Embryonic facial prominence (tissue), 1 donor: ENCODE data around the gene ADAP1.
"Not testable (repeated sequence)": the region's sequence is repeated elsewhere in the genome, so short reads cannot be mapped to it uniquely, and the experiment has no call there.

Experiments
- DNase-seq: peaks from one replicate; pipeline ENCODE4 v3.0.0-alpha.2; 2016; ENCODE audit errors: extremely low spot score

The ADAP1 gene

DNA sequence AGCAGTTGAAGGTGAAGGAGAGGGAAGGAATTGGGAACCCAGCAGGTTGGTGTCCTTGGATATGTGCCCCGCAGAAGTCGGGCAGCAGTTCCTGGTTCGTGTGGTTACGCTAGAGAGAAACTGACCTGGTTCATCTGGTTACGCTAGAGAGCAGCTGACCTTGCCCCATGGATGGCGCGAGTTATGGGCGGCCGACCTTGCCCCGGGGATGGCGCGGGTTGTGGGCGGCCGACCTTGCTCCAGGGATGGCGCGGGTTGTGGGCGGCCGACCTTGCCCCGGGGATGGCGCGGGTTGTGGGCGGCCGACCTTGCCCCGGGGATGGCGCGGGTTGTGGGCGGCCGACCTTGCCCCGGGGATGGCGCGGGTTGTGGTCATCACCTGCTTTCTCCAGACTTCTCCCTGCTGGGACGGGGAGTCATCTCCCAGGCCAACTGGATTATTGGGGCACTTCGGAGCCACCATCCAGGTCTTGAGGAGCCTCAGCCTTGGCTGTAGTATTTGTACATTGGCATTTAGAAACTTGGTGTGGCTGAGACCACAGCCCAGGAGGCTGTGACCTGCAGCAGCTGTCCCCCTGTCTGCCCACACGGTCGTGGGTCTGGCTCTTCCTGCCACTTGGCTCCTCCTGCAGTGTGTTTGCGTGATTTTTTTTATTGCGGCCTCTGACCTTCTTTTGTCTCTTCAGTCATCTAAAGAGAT lies 72.0 kb downstream of the ADAP1 start:
- no peak for DNase-seq

DNA sequence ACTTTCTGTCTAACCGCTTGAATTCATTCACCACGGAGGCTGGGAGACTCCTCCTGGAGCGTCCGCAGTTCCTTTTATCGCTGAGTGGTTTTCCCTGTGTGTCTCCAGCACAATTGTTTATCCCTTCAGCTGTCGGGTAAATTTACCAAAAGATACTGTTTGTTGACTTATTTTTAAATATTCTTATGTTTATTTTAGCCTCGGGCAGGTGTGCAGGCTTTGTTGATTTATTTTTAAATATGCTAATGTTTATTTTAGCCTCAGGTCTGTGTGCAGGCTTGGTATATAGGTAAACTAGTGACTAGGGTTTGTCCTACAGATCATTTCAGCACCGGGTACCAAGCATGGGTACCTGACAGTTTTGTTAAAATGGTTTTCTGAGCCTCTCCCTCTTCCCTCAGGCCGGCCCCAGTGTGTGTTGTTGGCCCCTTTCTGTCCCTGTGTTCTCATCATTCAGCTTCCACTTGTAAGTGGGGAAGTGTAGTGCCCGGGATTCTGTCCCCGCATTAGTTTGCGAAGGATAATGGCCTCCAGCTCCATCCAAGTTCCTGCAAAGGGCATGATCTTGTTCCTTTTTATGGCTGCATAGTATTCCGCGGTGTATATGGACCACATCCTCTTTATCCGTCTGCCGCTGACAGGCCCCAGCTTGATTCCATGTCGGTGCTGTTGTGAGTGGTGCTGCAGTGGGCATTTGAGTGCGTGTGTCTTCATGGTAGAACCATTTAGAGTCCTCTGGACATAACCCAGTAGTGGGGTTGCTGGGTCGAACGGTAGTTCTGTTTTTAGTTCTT lies 72.8 kb downstream of the ADAP1 start:
- DNase-seq: no peak

DNA sequence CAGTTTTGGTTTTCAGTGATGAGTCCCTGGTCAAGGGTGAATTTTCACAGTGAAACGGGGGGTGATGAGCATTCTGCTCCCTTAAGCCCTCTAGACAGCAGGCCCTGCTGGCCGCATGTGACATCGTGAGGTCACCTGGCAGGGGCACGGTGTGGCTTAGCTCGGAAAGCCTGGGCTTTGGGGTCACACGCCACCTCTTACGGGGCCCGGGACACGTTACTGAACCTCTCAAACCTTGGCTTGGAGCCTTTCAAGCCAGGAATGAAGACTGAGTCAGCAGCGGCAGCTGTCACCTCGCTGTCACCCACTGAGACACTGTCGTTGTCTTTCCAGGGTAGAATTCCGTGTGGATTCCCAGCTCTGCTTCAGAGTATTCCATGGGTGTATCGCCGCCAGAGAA lies 74.0 kb downstream of the ADAP1 start:
- no peak for DNase-seq

DNA sequence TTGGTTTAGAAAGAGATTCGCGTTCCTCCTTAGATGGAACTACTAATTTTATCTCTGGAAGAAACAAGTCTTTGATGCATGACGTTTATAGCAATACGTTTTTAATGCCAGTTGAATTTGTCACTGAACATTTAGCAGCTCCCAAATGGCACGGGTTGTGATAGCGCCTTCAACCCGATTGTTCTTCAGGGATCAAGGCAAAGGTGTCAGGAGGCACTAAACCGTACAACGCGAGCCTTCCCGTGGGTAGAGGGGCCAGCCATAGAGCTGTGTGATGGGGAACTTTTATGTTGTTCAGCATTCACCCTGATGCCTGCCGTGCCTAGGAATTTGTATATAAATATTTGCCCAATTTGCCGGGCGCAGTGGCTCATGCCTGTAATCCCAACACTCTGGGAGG lies 74.8 kb downstream of the ADAP1 start:
- no peak for DNase-seq

DNA sequence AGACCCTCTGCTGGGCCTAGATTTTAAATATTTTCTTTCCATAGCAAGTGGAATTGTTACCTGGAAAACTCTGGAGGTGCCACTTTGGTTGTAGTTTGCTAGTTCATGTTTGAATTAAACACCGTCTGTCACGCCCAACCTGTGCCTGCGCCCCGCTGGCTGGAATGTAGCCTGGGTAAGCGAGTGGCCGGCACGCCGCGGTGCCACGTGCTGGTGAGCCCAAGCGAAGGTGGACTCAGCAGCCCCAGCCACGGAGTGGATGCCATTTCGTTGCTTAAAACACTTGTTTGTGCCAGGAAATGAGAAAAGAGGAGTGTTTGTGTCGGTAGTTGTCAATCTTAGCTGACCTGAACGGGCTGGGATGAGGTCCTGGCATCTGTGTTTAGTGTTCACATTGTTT lies 75.4 kb downstream of the ADAP1 start:
- DNase-seq: no peak

DNA sequence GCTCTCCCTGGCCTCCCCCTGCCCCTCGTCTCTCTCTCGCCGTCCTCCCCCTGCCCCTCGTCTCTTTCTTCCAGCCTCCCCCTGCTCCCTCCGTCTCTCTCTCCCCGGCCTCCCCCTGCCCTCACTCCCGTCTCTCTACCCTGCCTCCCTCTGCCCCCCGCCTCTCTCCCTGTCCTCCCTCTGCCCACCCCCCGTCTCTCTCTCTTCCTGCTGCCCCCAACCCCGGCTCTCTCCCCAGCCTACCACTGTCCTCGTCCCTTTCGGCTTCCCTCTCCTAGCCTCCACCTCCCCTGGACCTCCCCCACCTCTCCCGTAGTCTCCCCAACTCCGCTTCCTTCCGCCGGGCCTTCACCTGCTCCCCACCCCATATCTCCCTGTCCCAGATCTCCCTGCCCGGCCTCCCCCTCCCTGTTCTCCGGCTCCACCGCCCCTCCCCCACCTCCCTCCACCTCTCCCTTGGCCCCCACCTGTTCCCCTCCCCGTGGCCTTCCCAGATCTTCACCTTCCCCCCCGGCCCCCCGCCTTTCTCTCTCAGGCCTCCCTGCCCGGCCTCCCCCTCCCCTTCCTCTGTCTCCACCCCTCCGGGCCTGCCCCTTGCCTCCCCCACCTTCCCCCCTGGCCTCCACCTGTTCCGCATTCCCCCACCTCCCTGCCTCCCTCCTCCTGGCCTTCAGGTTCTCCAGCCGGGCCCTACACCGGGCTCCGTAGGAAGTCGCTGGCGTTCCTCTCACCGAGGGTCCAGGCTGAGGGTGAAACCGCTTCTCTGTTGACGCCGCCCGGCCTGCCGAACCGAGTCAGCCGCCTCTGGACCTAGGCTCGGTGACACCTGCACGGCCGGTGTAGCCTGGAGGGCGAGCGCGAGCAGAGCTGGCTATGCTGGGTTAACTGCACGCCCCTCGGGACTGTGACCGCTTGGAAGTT lies 76.9 kb downstream of the ADAP1 start:
- DNase-seq: no peak

DNA sequence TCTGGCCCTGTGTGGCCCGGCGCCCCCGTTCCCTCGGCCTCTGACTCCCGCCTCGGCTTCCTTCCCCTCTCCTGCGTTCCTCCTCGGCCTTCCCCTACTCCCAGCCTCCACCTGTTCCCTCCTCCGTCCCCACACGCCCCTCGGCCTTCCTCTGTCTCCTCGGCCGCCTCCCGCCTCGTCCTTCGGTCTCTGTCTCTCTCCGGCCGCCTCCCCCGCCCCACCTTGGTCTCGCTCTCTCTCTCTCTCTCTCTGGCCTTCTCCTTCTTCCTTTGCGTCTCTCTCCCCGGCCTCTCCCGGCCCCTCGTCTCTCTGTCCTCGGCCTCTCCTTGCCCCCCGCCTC lies 77.5 kb downstream of the ADAP1 start:
- peak; percentile 25 for DNase-seq

DNA sequence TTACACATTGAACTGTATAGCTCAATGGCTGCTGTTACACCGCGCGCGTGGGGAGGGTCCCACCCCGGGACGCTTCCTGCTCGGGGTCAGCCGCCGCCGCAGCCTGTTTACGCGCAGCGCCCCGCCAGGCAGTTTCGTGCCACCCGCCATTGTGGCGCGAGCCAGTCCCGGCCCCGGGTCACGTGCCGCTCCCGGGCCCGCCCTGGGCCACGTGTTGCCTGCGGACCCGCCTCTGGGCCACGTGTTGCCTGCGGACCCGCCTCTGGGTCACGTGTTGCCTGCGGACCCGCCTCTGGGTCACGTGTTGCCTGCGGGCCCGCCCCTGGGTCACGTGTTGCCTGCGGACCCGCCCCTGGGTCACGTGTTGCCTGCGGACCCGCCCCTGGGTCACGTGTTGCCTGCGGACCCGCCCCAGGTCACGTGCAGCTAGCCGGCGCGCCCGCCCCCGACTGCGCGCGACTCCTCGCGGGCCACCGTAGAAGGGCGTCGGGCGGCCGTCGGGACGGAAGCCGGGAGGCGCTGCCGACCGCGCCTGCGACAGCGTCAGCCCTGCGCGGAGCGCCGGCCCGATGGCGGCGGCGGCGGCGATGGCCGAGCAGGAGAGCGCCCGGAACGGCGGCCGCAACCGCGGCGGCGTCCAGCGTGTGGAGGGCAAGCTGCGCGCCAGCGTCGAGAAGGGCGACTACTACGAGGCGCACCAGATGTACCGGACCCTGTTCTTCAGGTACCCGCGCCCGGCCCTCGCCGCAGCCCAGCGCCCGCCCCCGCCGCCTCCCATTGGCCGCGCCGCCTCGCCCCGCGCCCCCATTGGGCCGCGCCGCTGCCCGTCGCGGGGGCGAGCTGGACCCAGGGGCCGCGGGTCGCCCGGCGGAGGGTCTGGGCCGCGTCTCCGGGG lies 78.2 kb downstream of the ADAP1 start, which contains the start of gene GET4:
Gene GET4, plus strand, starts transcription at position 478 of the 895 bp plus-strand sequence. Its CDS starts 92 bp downstream, at position 570.
- peak; percentile 87 for DNase-seq

DNA sequence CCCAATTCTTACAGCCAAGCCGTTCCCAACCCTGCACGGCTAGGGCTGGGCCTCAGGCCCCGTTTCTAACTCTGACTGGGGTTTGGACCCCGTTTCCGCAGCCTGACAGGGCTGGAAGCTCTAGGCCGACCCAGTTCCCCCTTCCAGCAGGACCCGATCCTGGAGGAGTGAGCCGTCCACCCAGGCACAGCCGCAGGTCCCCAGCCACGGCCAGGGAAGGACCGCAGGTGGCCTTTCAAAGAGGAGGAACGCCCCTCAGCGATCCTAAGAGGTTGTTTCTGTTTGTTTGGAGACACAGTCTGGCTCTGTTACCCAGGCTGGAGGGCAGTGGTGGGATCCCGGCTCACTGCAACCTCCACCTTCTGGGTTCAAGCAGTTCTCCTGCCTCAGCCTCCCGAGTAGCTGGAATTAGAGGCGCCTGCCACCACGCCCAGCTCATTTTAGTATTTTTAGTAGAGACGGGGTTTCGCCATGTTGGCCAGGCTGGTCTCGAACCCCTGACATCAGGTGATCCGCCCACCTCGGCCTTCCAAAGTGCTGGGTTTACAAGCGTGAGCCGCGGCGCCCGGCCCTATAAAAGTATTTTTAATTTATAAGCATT lies 78.9 kb downstream of the ADAP1 start:
- no peak for DNase-seq

DNA sequence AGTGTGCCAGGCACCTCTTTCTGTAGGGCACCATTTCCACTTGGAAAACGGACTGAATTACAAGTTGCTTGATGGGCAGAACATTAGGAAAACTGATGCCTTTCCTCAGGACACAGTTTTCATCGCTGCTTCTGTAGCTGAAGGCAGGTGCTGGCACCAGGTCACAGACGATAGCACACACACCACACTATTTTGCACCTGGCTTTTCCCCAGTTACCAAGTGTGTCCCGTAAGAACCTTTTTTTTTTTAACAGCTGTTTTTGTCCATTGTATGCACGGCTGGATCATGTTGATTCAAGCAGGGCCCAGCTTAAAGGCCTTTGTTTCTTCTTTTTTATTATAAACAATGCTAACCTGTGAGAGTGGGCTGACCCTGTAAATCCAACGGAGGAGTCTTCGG lies 79.4 kb downstream of the ADAP1 start:
- DNase-seq: no peak

DNA sequence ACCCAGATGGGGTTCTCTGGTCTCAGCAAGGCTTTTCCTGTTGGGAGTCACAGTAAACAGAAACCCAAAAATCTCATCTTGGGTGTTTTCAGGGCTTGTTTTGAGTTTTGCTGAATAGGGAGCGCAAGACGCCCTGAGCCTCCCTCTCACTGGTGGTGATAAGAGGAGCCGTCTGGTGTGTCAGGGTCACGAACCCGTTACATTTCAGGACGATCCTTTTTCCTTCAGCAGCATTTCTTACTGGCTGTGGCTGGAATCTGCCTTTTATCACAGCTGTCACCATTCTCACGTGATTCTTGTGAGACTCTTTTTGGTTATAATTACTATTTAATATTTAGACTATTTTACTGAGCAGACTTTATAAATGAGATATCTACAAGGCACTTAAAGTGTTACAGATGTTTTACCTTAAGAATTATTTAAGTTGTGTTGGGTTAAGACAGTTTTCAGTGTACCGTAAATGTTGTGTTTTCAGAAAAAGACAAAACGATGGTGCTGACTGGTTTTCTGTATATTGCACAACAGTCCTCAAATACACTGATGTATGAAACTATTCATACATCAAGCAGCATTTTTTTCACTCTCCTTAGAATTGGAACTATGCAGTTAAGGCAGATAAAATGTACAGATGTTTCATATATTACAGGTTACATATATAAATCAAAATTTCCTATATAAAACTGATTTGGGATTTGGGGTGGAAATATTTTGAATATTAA lies 80.3 kb downstream of the ADAP1 start:
- DNase-seq: no peak

DNA sequence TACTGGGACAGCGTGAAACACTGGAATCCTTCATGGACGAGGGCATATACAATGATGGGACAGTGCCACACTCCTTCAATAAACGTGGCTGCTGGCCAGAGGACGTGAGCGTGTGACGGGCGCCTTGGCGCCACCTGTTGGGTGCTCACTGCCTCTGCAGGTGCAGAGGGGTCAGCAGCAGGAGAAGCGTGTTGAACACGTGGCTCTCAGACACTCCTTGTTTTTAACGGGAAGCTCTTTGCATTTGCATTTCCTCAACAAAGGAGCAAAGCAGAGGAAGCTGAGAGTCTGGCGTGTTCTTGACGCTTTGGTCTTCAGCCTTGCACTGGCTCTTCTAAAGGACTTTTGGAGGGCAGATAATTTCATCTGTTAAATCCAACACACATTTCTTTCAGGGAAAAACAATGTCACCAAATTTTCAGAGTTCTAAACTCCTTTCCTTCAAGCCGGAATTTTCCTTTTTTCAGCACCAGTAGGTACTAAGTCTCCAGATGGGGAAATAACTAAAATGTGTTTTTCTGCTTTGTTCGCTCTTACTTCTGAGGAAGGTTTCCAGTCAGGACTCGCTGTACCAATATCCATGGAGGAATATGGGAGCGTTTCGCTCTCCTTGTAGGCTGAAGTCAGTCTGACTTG lies 81.0 kb downstream of the ADAP1 start:
- no peak for DNase-seq

DNA sequence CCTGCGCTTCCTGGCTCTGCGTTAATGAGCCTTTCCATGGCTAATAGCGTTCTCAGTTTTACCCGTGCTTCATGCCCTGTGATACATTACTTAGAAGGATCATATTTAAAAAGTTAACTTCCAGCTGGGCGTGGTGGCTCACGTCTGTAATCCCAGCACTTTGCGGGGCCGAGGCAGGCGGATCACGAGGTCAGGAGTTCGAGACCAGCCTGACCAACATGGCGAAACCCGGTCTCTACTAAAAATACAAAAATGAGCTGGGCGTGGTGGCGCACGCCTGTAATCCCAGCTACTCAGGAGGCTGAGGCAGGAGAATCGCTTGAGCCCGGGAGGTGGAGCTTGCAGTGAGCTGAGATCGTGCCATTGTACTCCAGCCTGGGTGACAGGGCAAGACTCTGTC lies 81.8 kb downstream of the ADAP1 start:
- not testable (repeated sequence) for DNase-seq

DNA sequence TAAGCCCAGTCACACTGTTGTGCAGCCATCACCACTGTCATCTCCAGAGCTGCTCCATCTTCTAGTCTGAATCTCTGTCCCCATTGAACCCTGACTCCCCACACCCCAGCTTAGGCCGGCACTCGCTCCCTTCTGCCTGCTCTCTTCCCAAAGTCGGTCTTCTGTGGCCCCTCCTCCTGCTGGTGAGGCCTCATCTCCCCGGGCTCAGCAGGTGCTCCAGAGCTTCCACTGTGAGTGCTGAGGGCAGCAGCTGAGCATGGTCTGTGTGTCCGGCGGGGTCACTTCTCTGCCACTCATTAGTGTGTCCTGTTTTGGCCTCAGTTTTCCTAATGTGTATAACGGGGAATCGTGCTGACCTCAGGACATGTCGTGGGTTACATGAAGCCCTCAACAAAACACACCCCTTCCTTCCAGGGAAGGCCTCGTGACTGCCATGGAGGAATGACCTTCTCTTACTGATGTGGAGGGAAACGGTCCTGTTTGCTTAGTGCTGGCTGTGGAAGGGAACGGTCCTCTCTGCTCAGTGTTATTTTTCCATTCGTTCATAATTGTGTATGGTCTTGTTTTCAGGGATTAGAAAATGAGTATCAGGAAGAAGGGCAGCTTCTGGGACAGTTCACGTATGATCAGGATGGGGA lies 82.5 kb downstream of the ADAP1 start:
- DNase-seq: no peak

DNA sequence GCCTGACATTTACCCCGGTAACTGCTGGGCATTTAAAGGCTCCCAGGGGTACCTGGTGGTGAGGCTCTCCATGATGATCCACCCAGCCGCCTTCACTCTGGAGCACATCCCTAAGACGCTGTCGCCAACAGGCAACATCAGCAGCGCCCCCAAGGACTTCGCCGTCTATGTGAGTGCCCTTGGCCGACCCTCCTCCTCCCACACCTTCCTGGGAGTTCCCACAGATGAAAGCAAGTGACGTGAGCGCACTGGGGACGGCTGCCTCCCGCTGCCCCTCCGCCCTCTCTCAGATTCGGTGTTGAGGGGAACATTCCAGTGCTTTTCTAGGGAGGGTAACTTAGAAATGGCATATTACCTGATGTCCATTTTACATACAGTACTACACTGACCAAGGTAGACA lies 85.1 kb downstream of the ADAP1 start:
- DNase-seq: no peak

DNA sequence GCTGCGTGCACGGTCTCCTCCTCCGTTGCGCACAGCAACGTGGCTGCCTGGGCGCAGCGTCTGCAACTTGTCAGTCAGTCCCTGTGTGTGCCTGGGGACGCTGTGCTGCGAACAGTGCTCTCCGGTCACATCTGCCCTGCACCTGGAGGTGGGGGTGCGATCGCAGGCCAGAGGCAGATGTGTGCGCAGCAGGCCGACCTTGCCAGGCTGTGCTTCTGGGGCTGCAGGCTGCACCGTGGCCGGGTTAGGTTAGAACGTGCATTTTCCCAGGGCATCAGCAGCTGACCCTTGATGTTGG lies 86.3 kb downstream of the ADAP1 start:
- no peak for DNase-seq

DNA sequence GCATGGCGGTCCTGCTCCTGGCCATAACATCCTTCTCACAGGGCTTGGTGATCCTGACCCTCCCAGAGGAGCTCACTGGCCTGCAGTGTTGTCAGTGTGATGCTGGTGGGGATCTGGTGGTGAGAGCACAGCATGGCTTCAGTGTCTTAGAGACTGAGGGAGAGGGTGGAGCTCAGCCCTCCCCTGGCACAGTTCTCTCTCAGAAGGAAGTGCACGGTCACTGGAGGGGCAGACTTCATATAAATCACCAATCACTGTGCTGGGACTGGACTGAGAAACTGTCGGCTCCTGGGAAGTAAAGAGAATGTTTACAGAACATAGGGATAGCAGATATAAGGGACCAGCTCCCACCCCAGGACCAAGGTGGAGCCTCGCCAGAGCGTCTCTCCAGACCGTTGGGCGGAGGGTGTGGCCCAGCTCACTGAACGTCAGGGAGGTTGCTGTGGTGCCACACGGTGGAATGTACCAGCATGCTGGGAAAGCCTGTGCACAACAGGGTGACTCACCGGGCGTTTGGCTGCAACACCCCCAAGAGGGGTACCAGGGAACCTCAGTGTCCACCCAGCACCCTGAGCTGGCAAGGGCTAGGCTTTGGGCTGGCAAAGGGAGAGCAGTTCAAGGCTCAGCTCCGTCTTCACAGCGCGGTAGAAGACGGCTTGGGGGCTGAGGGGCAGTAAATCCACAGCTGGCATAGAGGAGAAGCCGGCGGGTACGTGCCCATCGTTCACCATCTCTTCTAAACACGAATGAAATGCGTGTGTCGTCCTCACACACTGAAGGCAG lies 86.9 kb downstream of the ADAP1 start:
- DNase-seq: no peak

DNA sequence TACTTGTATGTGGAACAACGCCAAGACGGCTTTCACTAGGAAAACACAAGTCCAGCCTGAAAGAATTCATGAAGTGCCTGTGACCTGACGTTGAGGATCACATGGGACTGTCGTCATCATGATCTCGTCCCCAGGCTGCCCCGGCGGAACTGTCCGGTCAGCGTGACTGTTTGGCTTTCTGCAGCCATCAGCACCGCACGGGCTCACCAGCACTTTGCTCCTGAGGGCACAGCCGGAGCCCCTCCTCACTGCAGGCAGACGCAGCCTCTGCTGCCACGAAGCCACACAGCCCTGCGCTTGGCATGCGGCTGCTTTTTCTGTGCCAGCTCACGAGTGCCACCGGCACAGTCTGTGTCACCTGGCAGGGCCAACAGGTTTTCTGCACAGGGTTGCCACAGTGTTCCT lies 87.5 kb downstream of the ADAP1 start:
- DNase-seq: no peak

DNA sequence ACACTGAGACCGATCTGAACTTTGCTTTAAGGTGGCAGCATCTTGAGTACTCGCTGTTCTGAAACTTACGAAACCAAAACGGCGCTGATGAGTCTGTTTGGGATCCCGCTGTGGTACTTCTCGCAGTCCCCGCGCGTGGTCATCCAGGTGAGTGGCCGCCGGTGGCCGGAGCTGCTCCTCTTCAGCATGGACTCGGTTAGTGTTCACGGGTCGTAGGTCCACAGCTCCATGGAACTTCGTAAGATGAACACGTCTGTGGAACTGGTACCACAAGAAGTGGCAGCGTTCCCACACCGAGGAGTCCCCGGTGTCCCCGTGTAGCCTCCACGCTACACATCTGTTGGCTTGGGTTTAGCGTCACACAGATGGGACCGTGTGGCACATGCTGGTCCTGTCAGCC lies 88.6 kb downstream of the ADAP1 start:
- no peak for DNase-seq
